ENCODE results near the gene MAS1. TPM values are rescaled to one million over a fixed set of nuclear protein-coding genes. Genes with fewer than 3 reads are reported as not detected.

Gene MAS1
- total and polyA plus RNA-seq, 2 donors (not counting 1 experiment from before 2014, with no cell fraction given) = not detected

GRCh38 chr6:159933077-159933476 lies 42.3 kb downstream of the MAS1 start:
- Mint-ChIP-seq H3K27me3 (peaks cover 19% of the 10 kb centered on the region), H3K27ac (no peak overlapping the region), H3K9me3 (ENCODE audit: insufficient read depth) (no peaks in the 10 kb centered on the region), H3K4me1 (peaks cover 11% of the 10 kb centered on the region), H3K4me3 (no peak overlapping the region)
- Histone ChIP-seq H3K4me3 (ENCODE audit: control extremely low read depth in 1 of 5, extremely low read depth in 1 of 5, insufficient read depth in 1 of 5, low read depth in 2 of 5, low read length in 4 of 5) (no peak overlapping the region), H3K9ac (ENCODE audit: low read length) (no peak overlapping the region), H3K4me1 (ENCODE audit: control insufficient read depth in 2 of 2, insufficient read depth in 2 of 2, low read length in 2 of 2) (peaks cover 0 to 4% of the 10 kb centered on the region in 2 donors), H3K27ac (ENCODE audit: low read length in 2 of 2) (no peak overlapping the region), H3K4me2 (replicated peaks; ENCODE audit: low read depth, low read length, poor library complexity, severe bottlenecking) (no peak overlapping the region), H3K9me3 (ENCODE audit: control extremely low read depth in 1 of 3, control insufficient read depth in 2 of 3, insufficient read depth in 1 of 3, low read length in 2 of 3) (no peaks in the 10 kb centered on the region), H2AFZ (ENCODE audit: insufficient read depth, low read depth, low read length, poor library complexity, severe bottlenecking) (no peak overlapping the region), H3K27me3 (replicated peaks in 1 of 4; ENCODE audit: control extremely low read depth in 1 of 4, control insufficient read depth in 3 of 4, insufficient read depth in 4 of 4, low read length in 3 of 4) (peaks cover 0 to 7% (median 1%) of the 10 kb centered on the region in 4 experiments), H3K79me2 (ENCODE audit: control insufficient read depth, insufficient read depth, low read length) (no peaks in the 10 kb centered on the region), H4K20me1 (ENCODE audit: control insufficient read depth, insufficient read depth, low read length, poor library complexity, severe bottlenecking) (no peaks in the 10 kb centered on the region), H3K36me3 (replicated peaks in 1 of 2; ENCODE audit: control extremely low read depth in 1 of 2, control insufficient read depth in 1 of 2, extremely low read depth in 1 of 2, insufficient read depth in 2 of 2, low read length in 1 of 2) (no peaks in the 10 kb centered on the region)
- DNase-seq (no peak), ATAC-seq (ENCODE audit: low read depth) (no peak)
- ChIA-PET POLR2A (no interaction called here), CTCF (no interaction called here)
- WGBS (ENCODE audit: insufficient coverage) = 86% methylated on average over 1 of the region's 1 CpG
- intact Hi-C loops (cut with micrococcal nuclease) = no loop called here
- TF ChIP-seq, protein P1, sequence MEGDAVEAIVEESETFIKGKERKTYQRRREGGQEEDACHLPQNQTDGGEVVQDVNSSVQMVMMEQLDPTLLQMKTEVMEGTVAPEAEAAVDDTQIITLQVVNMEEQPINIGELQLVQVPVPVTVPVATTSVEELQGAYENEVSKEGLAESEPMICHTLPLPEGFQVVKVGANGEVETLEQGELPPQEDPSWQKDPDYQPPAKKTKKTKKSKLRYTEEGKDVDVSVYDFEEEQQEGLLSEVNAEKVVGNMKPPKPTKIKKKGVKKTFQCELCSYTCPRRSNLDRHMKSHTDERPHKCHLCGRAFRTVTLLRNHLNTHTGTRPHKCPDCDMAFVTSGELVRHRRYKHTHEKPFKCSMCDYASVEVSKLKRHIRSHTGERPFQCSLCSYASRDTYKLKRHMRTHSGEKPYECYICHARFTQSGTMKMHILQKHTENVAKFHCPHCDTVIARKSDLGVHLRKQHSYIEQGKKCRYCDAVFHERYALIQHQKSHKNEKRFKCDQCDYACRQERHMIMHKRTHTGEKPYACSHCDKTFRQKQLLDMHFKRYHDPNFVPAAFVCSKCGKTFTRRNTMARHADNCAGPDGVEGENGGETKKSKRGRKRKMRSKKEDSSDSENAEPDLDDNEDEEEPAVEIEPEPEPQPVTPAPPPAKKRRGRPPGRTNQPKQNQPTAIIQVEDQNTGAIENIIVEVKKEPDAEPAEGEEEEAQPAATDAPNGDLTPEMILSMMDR (IDR thresholded peaks at IDR 0.05) = no peak
- no peak for TF ChIP-seq EZH2 (IDR thresholded peaks at IDR 0.05; ENCODE audit: borderline replicate concordance, insufficient read depth, low read depth, low read length, poor library complexity, severe bottlenecking)

DNA sequence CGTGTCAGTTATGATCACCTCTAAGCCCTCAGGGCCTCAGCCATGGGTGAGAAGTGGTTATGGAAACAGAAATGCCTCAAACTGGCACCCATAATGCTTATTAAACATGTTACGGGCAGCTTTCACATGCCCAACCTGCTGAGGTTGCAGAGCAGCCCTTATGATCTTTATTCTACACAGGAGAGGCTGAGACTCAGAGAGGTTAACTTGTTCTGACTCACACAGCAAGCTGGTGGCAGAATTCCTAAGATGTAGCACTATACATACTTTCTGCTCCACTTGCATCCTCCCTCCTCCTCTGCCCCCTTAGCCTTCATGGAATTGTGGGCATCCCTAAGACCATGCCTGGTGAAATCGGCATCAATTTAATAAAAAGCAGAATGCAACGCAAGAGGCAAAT lies 43.4 kb downstream of the MAS1 start:
- no peaks in the 10 kb centered on the region for H3K9me3 Mint-ChIP-seq (ENCODE audit: insufficient read depth)
- H3K4me1 Mint-ChIP-seq = peaks cover 11% of the 10 kb centered on the region

More for the DNA sequence above, 43.4 kb downstream of the MAS1 start:
- POLR2A ChIA-PET = no interaction called here
- no peak overlapping the region for H3K4me3 Mint-ChIP-seq
- TF ChIP-seq, protein P1 (IDR thresholded peaks at IDR 0.05) = no peak
- no peak for TF ChIP-seq EZH2 (IDR thresholded peaks at IDR 0.05; ENCODE audit: borderline replicate concordance, insufficient read depth, low read depth, low read length, poor library complexity, severe bottlenecking)
- H3K9me3 ChIP-seq (ENCODE audit: control extremely low read depth in 1 of 3, control insufficient read depth in 2 of 3, insufficient read depth in 1 of 3, low read length in 2 of 3) = no peaks in the 10 kb centered on the region
- H3K79me2 ChIP-seq (ENCODE audit: control insufficient read depth, insufficient read depth, low read length) = no peaks in the 10 kb centered on the region
- H2AFZ ChIP-seq (ENCODE audit: insufficient read depth, low read depth, low read length, poor library complexity, severe bottlenecking) = no peak overlapping the region
- 88% methylated on average over 4 of the region's 4 CpGs for WGBS (ENCODE audit: insufficient coverage)
- no peak overlapping the region for H3K27ac ChIP-seq (ENCODE audit: low read length in 2 of 2)
- peaks cover 0 to 7% (median 1%) of the 10 kb centered on the region in 4 experiments for H3K27me3 ChIP-seq (replicated peaks in 1 of 4; ENCODE audit: control extremely low read depth in 1 of 4, control insufficient read depth in 3 of 4, insufficient read depth in 4 of 4, low read length in 3 of 4)
- no peak for DNase-seq
- no peak overlapping the region for H3K27ac Mint-ChIP-seq
- no peak overlapping the region for H3K4me3 ChIP-seq (ENCODE audit: control extremely low read depth in 1 of 5, extremely low read depth in 1 of 5, insufficient read depth in 1 of 5, low read depth in 2 of 5, low read length in 4 of 5)
- peaks cover 24% of the 10 kb centered on the region for H3K27me3 Mint-ChIP-seq
- no peak overlapping the region for H3K9ac ChIP-seq (ENCODE audit: low read length)
- CTCF ChIA-PET = no interaction called here
- H4K20me1 ChIP-seq (ENCODE audit: control insufficient read depth, insufficient read depth, low read length, poor library complexity, severe bottlenecking) = no peaks in the 10 kb centered on the region
- ATAC-seq (ENCODE audit: low read depth) = no peak
- no peak overlapping the region for H3K4me2 ChIP-seq (replicated peaks; ENCODE audit: low read depth, low read length, poor library complexity, severe bottlenecking)
- intact Hi-C loops (cut with micrococcal nuclease) = no loop called here
- H3K4me1 ChIP-seq (ENCODE audit: control insufficient read depth in 2 of 2, insufficient read depth in 2 of 2, low read length in 2 of 2) = peaks cover 0 to 4% of the 10 kb centered on the region in 2 donors
- no peaks in the 10 kb centered on the region for H3K36me3 ChIP-seq (replicated peaks in 1 of 2; ENCODE audit: control extremely low read depth in 1 of 2, control insufficient read depth in 1 of 2, extremely low read depth in 1 of 2, insufficient read depth in 2 of 2, low read length in 1 of 2)

Measured in B cell (primary cell).